HFF-Myc (cell line): ENCODE results near the gene CARD8.

Source experiments
- DNase-seq: peaks from one replicate; pipeline ENCODE4 v3.0.0-alpha.2; 2011; ENCODE audit warnings: low read depth; ENCODE audit errors: extremely low read depth
- H3K4me3 ChIP-seq: replicated peaks from 2 replicates; pipeline ENCODE4 v1.5.1; 2011; ENCODE audit warnings: low read depth, mild to moderate bottlenecking, control low read depth, low read length
- TF ChIP-seq, protein P1 (sequence below): IDR thresholded peaks from 2 replicates; pipeline ENCODE4 v1.5.1; 2012; ENCODE audit warnings: mild to moderate bottlenecking, low read depth, low read length, control low read depth; ENCODE audit errors: missing control alignments

CARD8 gene

DNA sequence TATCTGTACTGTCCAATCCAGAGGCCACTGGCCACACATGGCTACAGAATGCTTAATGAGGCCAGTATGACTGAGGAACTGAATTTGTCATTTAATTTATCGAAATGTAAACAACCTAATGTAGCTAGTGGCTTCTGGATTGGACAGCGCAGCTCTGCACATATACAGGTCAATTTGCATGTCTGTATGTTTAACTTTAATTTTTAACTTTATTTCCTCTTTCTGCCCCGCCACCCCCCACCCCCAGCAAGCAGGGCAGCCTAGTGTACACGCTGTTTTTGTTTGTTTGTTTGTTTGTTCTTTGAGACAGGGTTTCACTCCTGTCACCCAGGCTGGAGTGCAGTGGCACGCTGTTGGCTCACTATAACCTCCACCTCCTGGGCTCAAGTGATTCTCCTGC is 69.7 kb downstream of the CARD8 start:
- TF ChIP-seq, protein P1, sequence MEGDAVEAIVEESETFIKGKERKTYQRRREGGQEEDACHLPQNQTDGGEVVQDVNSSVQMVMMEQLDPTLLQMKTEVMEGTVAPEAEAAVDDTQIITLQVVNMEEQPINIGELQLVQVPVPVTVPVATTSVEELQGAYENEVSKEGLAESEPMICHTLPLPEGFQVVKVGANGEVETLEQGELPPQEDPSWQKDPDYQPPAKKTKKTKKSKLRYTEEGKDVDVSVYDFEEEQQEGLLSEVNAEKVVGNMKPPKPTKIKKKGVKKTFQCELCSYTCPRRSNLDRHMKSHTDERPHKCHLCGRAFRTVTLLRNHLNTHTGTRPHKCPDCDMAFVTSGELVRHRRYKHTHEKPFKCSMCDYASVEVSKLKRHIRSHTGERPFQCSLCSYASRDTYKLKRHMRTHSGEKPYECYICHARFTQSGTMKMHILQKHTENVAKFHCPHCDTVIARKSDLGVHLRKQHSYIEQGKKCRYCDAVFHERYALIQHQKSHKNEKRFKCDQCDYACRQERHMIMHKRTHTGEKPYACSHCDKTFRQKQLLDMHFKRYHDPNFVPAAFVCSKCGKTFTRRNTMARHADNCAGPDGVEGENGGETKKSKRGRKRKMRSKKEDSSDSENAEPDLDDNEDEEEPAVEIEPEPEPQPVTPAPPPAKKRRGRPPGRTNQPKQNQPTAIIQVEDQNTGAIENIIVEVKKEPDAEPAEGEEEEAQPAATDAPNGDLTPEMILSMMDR, result no peak
- DNase-seq, result no peak
- H3K4me3 ChIP-seq, result no peak overlapping the region

GRCh38 chr19:48183356-48183755 is 72.4 kb downstream of the CARD8 start:
- TF ChIP-seq, protein P1, result no peak
- no peak for DNase-seq
- H3K4me3 ChIP-seq, result no peak overlapping the region

- no peak for DNase-seq
- H3K4me3 ChIP-seq, result no peak overlapping the region
- TF ChIP-seq, protein P1, result no peak
These were observed 73.3 kb downstream of the CARD8 start for GRCh38 chr19:48182434-48182833.

GRCh38 chr19:48181505-48181904 is 74.2 kb downstream of the CARD8 start:
- no peak overlapping the region for H3K4me3 ChIP-seq
- DNase-seq, result no peak
- TF ChIP-seq, protein P1, result no peak

DNA sequence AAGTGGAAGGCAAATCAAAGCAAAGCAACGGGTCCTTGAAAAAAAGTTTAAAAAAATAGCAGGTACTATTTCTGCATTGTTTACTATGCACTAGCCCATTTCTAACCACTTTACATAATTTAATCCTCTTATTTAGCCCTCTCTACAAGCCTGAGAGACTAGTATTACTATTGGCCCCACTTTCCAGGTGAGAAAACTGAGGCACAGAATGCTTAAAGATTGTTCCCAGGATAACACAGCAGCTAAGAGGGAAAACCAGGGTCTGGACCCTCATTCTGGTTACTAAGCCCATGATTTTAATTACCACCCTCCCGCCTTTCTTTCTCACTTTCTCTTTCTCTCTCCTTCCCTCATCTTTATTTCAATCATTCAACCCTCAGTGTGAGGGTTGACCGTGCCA is 79.5 kb downstream of the CARD8 start:
- DNase-seq, result no peak
- TF ChIP-seq, protein P1, result no peak
- no peak overlapping the region for H3K4me3 ChIP-seq

DNA sequence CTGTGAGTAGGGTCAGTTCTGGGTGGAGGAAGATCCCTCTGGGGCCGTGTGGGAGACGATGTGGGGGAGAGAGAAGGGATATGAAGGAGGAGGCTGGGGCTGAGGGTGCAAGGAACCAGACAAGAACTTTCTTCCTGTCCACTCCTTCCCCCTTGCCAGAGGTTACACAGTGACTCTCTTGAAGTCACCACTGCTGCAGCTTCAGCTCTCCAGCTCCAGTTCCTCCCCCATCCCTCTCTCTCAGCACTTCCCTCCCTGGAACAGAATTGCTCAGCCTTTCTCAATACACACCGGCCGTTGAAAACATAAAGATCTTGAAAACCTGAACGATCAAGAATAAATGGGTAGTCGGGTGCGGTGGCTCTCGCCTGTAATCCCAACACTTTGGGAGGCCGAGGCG is 80.1 kb downstream of the CARD8 start:
- no peak overlapping the region for H3K4me3 ChIP-seq
- TF ChIP-seq, protein P1, result no peak
- DNase-seq, result no peak

DNA sequence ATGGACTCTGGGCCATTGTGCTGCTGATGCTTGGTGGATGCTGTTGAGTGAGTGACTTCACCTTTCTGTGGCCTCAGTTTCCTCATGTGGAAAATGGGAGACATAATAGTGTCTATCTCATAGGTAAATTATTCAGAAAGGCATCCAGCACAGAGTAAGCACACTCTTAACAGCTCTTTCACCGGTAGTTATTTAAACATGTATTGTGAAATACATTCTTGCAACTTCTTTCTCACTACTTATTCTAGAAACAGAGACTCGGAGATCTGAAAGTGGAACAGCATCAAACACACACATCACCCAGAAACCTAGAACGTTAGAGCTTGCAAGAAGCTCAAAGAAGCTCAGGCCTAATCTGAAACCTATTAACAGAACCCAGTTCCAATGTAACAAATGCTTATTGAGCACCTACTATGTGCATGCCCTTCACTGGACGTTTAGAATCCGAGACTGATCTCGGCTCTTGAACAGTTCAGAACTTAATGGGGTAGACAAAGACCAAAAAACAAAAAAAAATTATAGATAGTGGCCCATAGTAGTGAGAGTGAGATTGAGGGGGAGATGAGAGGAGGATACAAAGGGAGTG is 81.2 kb downstream of the CARD8 start:
- no peak for DNase-seq
- TF ChIP-seq, protein P1, result no peak
- H3K4me3 ChIP-seq, result no peak overlapping the region
